Jurkat, Clone E6-1 (cell line): ENCODE measurements around the gene ZNF462.
"Not testable (repeated sequence)": the region's sequence is repeated elsewhere in the genome, so short reads cannot be mapped to it uniquely, and the experiment has no call there.

Experiments used
- DNase-seq: peaks from one replicate; pipeline ENCODE4 v3.0.0-alpha.2; 2011; ENCODE audit warnings: low read depth, low spot score
- H3K4me3 ChIP-seq: 2 replicates; pipeline ENCODE4 v1.5.1; 2011; ENCODE audit warnings: mild to moderate bottlenecking, low read length, control low read depth, moderate library complexity

The ZNF462 gene

GRCh38 chr9:106974341-106974740, 111.4 kb downstream of the ZNF462 start:
- DNase-seq = no peak
- H3K4me3 ChIP-seq = no peak overlapping the region

GRCh38 chr9:106976772-106977171, 113.8 kb downstream of the ZNF462 start:
- H3K4me3 ChIP-seq = no peak overlapping the region
- DNase-seq = no peak

- no peak overlapping the region for H3K4me3 ChIP-seq
- DNase-seq = no peak
These were observed 117.7 kb downstream of the ZNF462 start for GRCh38 chr9:106980551-106981101.

DNA sequence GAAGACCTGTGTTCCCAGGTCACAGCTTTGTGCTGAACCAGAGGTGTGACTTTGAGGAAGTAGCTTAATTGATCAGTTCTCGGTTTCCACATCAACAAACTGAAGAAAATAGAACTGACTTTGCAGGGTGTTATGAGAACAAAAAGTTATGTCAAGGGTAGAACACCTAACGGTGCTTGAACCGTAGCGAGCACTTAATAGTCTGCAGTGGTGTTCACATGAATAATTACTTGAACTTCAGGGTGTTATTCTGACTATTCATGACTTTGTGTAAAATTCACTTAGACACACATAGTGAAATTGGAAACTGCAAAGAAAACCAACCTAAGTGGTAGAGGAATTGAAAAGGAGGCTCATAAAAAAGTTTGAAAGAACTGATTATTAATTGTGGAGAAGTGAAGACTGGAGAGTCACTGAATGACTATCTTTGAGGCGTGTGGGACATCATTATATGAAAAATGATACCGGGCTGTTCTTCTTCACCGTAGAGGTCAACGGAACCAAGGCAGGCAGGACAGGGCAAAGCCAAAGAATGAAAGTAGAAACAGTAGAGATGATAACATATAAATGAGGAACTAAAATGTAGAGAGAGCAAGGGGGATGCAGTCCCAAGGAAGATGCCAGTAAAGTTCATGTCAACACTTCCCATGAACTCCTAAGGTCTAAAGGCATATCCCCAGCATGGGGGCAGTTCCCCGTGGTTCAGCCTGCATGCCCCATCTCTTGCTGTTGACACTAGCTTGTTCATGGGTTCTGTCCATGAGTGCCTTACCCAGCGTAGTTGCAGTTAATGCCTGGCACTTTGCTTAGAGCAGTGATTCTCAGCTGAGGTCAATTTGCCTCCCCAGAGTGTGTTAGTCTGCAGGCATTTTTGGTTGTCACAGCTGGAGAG, 118.7 kb downstream of the ZNF462 start:
- no peak overlapping the region for H3K4me3 ChIP-seq
- no peak for DNase-seq

DNA sequence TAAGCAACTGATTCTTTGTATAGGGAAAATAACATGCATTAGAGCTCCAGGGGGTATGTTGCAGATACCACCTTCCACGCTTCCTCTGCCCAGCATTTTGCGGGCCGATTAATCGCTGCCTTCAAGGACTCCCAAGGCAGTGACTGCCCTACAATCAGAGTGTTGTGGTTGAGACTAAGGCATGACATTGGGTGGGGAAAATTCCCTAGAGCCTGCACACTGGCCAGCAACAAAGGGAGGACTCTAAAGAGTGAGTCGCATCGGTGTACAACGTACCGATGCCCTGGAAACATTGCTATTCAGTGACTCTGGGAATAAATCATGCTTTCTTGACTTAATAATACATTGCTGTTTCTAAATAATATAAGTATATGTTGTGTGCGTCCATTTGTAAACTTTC, 119.7 kb downstream of the ZNF462 start:
- no peak for DNase-seq
- H3K4me3 ChIP-seq = no peak overlapping the region

DNA sequence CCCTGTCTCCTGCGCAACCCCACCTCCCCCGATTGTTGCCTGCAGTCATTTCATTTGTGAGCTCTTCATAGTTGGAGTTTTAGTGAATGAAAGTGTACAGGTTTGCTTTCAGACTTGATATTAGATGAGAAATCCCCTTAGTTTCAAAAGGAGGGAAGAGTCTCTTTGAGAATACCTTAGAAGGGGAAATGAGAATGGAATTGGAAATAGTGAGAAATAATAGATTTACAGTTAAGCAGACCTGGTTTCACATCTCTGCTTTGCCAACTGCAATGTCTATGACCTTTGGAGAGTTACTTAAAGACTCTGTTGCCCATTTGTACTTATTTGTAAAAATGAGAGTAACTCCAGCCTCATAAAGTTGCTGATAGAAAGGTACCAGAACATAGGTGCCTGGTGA, 120.4 kb downstream of the ZNF462 start:
- DNase-seq = no peak
- H3K4me3 ChIP-seq = no peak overlapping the region

- H3K4me3 ChIP-seq, DNase-seq: not testable (repeated sequence)
These were observed 126.9 kb downstream of the ZNF462 start for GRCh38 chr9:106989904-106990303.

DNA sequence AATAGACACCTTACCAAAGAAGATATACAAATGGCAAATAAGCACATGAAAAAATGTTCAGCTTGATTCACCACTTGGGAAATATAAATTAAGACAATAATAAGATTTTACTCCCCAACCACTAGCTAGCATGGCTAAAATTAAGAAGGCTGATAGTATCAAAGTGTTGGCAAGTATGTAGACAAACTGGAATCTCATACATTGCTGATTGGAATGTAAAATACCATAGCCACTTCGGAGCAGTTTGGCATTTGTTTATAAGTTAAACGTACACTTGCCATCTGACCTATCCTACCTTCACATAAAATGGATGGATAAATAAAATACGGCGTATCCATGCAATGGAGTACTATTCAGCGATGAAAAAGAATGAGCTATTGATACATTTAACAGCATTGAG, 129.2 kb downstream of the ZNF462 start:
- no peak for DNase-seq

DNA sequence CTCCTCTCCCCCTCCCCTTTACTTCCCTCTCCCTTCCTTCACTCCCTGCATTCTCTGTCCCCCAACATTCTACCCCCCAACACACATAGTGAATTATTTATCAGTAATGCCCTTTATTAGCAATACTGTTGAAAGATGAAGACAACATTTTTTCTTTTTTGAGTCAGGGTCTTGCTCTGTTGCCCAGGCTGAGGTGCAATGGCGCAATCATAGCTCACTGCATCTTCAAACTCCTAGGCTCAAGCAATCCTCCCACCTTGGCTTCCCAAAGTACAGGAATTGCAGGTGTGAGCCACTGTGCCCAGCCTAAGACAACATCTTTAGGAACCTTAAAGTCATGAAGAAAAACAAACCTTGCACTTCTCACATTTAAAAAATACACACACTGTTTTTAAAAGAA, 130.6 kb downstream of the ZNF462 start:
- H3K4me3 ChIP-seq = no peak overlapping the region
- no peak for DNase-seq

More for the DNA sequence above, 129.2 kb downstream of the ZNF462 start:
- H3K4me3 ChIP-seq = no peak overlapping the region

GRCh38 chr9:106994463-106994862, 131.5 kb downstream of the ZNF462 start:
- H3K4me3 ChIP-seq = no peak overlapping the region
- no peak for DNase-seq

- no peak overlapping the region for H3K4me3 ChIP-seq
- no peak for DNase-seq
These were observed 137.3 kb downstream of the ZNF462 start for GRCh38 chr9:107000218-107000617.

- no peak for DNase-seq
- H3K4me3 ChIP-seq = no peak overlapping the region
These were observed 142.2 kb downstream of the ZNF462 start for GRCh38 chr9:107005201-107005600.

DNA sequence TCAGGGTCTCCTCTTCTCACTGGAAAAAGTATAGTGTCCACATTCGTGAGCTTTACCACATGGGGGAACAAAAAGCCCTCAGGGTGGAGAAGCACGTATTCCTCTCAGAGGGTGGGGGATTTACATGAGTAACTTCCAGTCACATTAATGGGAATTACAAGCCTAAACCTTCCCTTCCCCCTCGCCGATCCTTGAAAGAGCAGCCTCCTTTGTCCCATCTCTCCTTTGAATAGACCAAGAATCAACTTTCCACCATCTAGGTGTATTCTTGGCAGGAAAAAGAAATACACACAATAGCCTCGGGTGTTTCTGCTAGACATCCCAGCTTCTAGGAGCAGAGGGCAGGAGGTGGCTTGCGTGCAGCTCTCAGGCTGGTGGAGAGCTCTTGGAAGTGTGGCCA, 144.4 kb downstream of the ZNF462 start:
- DNase-seq = no peak
- no peak overlapping the region for H3K4me3 ChIP-seq

DNA sequence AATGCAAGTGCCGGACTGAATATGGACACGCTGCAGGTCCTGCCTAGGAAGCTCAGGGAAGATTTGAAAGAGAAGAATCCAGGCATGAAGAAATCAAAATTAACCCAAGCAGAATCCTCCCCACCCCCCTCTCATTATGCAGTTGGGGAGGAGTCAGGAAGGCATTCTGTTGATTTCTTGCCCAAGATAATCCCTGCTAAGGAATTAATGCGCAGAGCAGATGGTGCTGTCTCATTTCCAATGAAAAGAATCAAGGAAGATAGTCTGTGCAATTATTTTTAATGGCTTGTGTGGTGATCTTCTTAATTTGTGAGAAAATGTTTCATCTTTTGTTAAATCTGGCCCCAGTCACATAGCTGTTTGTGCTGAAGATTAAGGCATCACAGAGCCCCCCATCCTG, 145.0 kb downstream of the ZNF462 start:
- H3K4me3 ChIP-seq = no peak overlapping the region
- DNase-seq = no peak

DNA sequence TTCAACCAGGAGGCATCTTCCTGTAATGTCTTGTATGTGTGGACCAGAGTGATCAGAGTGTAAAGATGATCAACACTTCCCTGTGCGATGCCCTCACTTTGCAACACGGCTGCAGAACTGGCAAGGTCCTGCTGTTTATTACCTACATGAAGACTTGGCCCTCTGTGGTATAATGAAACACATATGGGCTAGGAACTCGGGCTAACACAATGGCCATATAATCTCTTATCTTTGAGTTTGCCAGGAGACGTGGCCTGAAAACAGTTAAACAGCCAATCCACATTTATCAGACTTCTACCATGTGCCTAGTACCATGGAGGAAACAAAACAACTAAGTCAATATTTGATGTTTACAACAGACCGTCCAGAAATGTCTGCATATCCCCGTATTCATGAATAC, 145.5 kb downstream of the ZNF462 start:
- no peak overlapping the region for H3K4me3 ChIP-seq
- DNase-seq = no peak

- no peak for DNase-seq
- no peak overlapping the region for H3K4me3 ChIP-seq
These were observed 153.4 kb downstream of the ZNF462 start for GRCh38 chr9:107016383-107016782.

DNA sequence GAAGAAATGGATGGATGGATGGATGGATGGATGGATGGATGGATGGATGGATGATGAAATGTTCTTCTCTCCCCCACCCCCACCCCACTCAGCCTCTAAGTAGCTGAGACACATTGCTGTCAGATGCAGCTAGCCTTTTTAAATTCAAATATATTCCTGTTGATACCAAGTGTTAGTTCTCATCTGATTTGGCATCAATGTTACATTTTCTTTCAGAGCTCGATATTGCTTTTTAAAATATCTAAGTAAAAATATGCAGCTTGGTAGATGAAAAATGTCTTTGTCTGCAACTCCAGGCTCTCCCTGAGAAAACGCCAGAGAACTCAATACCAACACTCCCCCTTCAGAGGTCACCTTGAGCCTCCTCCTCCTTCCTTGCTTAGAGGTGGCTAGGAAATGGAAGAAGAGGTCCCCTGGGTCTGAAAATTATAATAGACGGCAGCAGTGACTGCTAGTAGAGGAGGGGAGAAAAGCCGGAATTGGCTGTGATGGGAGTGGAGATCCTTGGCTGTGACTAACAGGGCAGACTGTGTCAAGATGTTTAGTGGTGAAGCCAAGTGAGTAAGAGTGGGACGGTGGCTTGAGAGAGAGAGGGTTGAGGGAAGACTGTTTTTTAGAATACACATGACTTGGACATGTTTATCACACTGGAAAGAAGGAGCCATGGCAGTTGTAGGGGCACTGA, 156.0 kb downstream of the ZNF462 start:
- H3K4me3 ChIP-seq = no peak overlapping the region
- DNase-seq = no peak

DNA sequence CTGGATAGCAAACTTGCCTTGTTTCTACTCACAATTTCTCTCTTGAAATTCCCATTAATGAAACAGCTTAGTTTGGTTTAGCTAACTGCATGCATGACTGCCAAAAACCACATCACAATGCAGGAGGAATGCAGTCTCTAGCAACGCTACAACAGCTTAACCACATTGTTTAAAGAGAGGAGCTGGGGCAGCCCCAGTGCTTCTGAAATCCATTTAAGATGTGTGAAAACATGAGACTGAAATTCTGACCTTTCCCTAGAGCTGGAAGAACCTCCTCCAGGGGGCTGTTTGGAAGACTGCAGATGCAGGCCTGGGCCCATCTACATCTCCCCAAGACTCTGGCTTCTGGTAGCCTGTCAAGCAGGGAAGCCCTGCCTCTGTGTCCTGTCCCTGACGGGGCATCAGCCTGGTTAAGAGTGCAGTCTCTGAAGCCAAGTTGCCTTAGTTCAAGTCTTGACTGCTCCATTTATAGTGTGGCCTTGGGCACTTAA, 157.1 kb downstream of the ZNF462 start:
- DNase-seq = peak; percentile 89
- H3K4me3 ChIP-seq = no peak overlapping the region

GRCh38 chr9:107024193-107024592, 161.2 kb downstream of the ZNF462 start:
- DNase-seq = peak; percentile 90
- H3K4me3 ChIP-seq = no peak overlapping the region
